ENCODE measurements around the gene LTBP1. TPM values are rescaled to one million over a fixed set of nuclear protein-coding genes. Genes with fewer than 3 reads are reported as not detected.

Gene LTBP1
- total RNA-seq, 5 donors from 2014 or later (not counting 1 experiment from before 2014, with no cell fraction given) = 0.16 to 0.76 (median 0.43) TPM

- POLR2A ChIA-PET = no interaction called here
- 80% methylated on average over 1 of the region's 1 CpG for WGBS (ENCODE audit: insufficient coverage)
- H3K27me3 Mint-ChIP-seq = peaks cover 10 to 18% of the 10 kb centered on the region in 2 donors
- no peak overlapping the region for H3K27ac Mint-ChIP-seq
- H3K4me1 ChIP-seq (ENCODE audit: control insufficient read depth in 1 of 2, extremely low read depth in 1 of 2, insufficient read depth in 2 of 2, low read length in 2 of 2) = no peaks in the 10 kb centered on the region
- H3K27me3 ChIP-seq (replicated peaks in 1 of 2; ENCODE audit: control insufficient read depth in 2 of 2, extremely low read depth in 1 of 2, insufficient read depth in 2 of 2, low read length in 1 of 2) = peaks cover 0 to 2% of the 10 kb centered on the region in 2 experiments
- H3K9me3 Mint-ChIP-seq = no peaks in the 10 kb centered on the region
- H3K36me3 Mint-ChIP-seq = no peaks in the 10 kb centered on the region
- DNase-seq = no peak
- no peak overlapping the region for H3K27ac ChIP-seq (ENCODE audit: low read length)
- H3K9me3 ChIP-seq = no peaks in the 10 kb centered on the region
- H3K36me3 ChIP-seq (ENCODE audit: control insufficient read depth in 2 of 2, extremely low read depth in 1 of 2, insufficient read depth in 1 of 2, low read length in 1 of 2) = no peaks in the 10 kb centered on the region
- CTCF ChIA-PET = no interaction called here
- H3K4me1 Mint-ChIP-seq = no peaks in the 10 kb centered on the region
- H3K4me3 ChIP-seq (ENCODE audit: control insufficient read depth in 1 of 2, extremely low read depth in 1 of 2, low read length in 1 of 2) = no peak overlapping the region
- H3K4me3 Mint-ChIP-seq = no peak overlapping the region
- no peak for ATAC-seq (replicated peaks in 1 of 4)
Observed at GRCh38 chr2:33126552-33126951, 179.8 kb downstream of the LTBP1 start.

- Mint-ChIP-seq H3K4me3 (no peak overlapping the region), H3K27ac (no peak overlapping the region), H3K4me1 (no peaks in the 10 kb centered on the region), H3K27me3 (peaks cover 10 to 18% of the 10 kb centered on the region in 2 donors), H3K9me3 (no peaks in the 10 kb centered on the region), H3K36me3 (no peaks in the 10 kb centered on the region)
- Histone ChIP-seq H3K4me3 (ENCODE audit: control insufficient read depth in 1 of 2, extremely low read depth in 1 of 2, low read length in 1 of 2) (no peak overlapping the region), H3K27ac (ENCODE audit: low read length) (no peak overlapping the region), H3K36me3 (ENCODE audit: control insufficient read depth in 2 of 2, extremely low read depth in 1 of 2, insufficient read depth in 1 of 2, low read length in 1 of 2) (no peaks in the 10 kb centered on the region), H3K27me3 (replicated peaks in 1 of 2; ENCODE audit: control insufficient read depth in 2 of 2, extremely low read depth in 1 of 2, insufficient read depth in 2 of 2, low read length in 1 of 2) (peaks cover 0 to 2% of the 10 kb centered on the region in 2 experiments), H3K4me1 (ENCODE audit: control insufficient read depth in 1 of 2, extremely low read depth in 1 of 2, insufficient read depth in 2 of 2, low read length in 2 of 2) (no peaks in the 10 kb centered on the region), H3K9me3 (no peaks in the 10 kb centered on the region)
- ATAC-seq (replicated peaks in 1 of 4) (no peak), DNase-seq (no peak)
- ChIA-PET CTCF (no interaction called here), POLR2A (no interaction called here)
- no CpG with 5 or more reads among the region's 3 CpGs for WGBS (ENCODE audit: insufficient coverage)
Observed at GRCh38 chr2:33126958-33127357, 180.2 kb downstream of the LTBP1 start.

- no peaks in the 10 kb centered on the region for H3K36me3 ChIP-seq (ENCODE audit: control insufficient read depth in 2 of 2, extremely low read depth in 1 of 2, insufficient read depth in 1 of 2, low read length in 1 of 2)
- Mint-ChIP-seq H3K9me3 (no peaks in the 10 kb centered on the region), H3K4me1 (no peaks in the 10 kb centered on the region), H3K36me3 (no peaks in the 10 kb centered on the region), H3K27me3 (peaks cover 10 to 17% of the 10 kb centered on the region in 2 donors), H3K4me3 (no peak overlapping the region), H3K27ac (no peak overlapping the region)
- ChIA-PET POLR2A (no interaction called here), CTCF (no interaction called here)
- H3K27me3 ChIP-seq (replicated peaks in 1 of 2; ENCODE audit: control insufficient read depth in 2 of 2, extremely low read depth in 1 of 2, insufficient read depth in 2 of 2, low read length in 1 of 2) = no peaks in the 10 kb centered on the region
- no peak overlapping the region for H3K27ac ChIP-seq (ENCODE audit: low read length)
- H3K4me3 ChIP-seq (ENCODE audit: control insufficient read depth in 1 of 2, extremely low read depth in 1 of 2, low read length in 1 of 2) = no peak overlapping the region
- WGBS (ENCODE audit: insufficient coverage) = 96% methylated on average over 3 of the region's 7 CpGs
- ATAC-seq (replicated peaks in 1 of 4) (no peak), DNase-seq (no peak)
- H3K4me1 ChIP-seq (ENCODE audit: control insufficient read depth in 1 of 2, extremely low read depth in 1 of 2, insufficient read depth in 2 of 2, low read length in 2 of 2) = no peaks in the 10 kb centered on the region
- no peaks in the 10 kb centered on the region for H3K9me3 ChIP-seq
Observed at GRCh38 chr2:33129263-33130053, 182.7 kb downstream of the LTBP1 start.

GRCh38 chr2:33130054-33130447 is 183.3 kb downstream of the LTBP1 start:
- Mint-ChIP-seq H3K9me3 (no peaks in the 10 kb centered on the region), H3K27me3 (peaks cover 10 to 11% of the 10 kb centered on the region in 2 donors), H3K27ac (no peak overlapping the region), H3K4me1 (no peaks in the 10 kb centered on the region), H3K36me3 (no peaks in the 10 kb centered on the region), H3K4me3 (no peak overlapping the region)
- H3K27me3 ChIP-seq (replicated peaks in 1 of 2; ENCODE audit: control insufficient read depth in 2 of 2, extremely low read depth in 1 of 2, insufficient read depth in 2 of 2, low read length in 1 of 2) = no peaks in the 10 kb centered on the region
- no peaks in the 10 kb centered on the region for H3K9me3 ChIP-seq
- H3K36me3 ChIP-seq (ENCODE audit: control insufficient read depth in 2 of 2, extremely low read depth in 1 of 2, insufficient read depth in 1 of 2, low read length in 1 of 2) = no peaks in the 10 kb centered on the region
- ATAC-seq (replicated peaks in 1 of 4) (no peak), DNase-seq (no peak)
- ChIA-PET CTCF (no interaction called here), POLR2A (no interaction called here)
- no peaks in the 10 kb centered on the region for H3K4me1 ChIP-seq (ENCODE audit: control insufficient read depth in 1 of 2, extremely low read depth in 1 of 2, insufficient read depth in 2 of 2, low read length in 2 of 2)
- no peak overlapping the region for H3K4me3 ChIP-seq (ENCODE audit: control insufficient read depth in 1 of 2, extremely low read depth in 1 of 2, low read length in 1 of 2)
- no peak overlapping the region for H3K27ac ChIP-seq (ENCODE audit: low read length)
- WGBS (ENCODE audit: insufficient coverage) = no CpG with 5 or more reads among the region's 7 CpGs

GRCh38 chr2:33130544-33130943 is 183.8 kb downstream of the LTBP1 start:
- Mint-ChIP-seq H3K4me3 (no peak overlapping the region), H3K9me3 (no peaks in the 10 kb centered on the region), H3K4me1 (no peaks in the 10 kb centered on the region), H3K36me3 (no peaks in the 10 kb centered on the region), H3K27me3 (peaks cover 7 to 8% of the 10 kb centered on the region in 2 donors), H3K27ac (no peak overlapping the region)
- CTCF ChIA-PET = no interaction called here
- DNase-seq = no peak
- H3K4me3 ChIP-seq (ENCODE audit: control insufficient read depth in 1 of 2, extremely low read depth in 1 of 2, low read length in 1 of 2) = no peak overlapping the region
- 80% methylated on average over 1 of the region's 6 CpGs for WGBS (ENCODE audit: insufficient coverage)
- H3K9me3 ChIP-seq = no peaks in the 10 kb centered on the region
- H3K27me3 ChIP-seq (replicated peaks in 1 of 2; ENCODE audit: control insufficient read depth in 2 of 2, extremely low read depth in 1 of 2, insufficient read depth in 2 of 2, low read length in 1 of 2) = no peaks in the 10 kb centered on the region
- no peaks in the 10 kb centered on the region for H3K36me3 ChIP-seq (ENCODE audit: control insufficient read depth in 2 of 2, extremely low read depth in 1 of 2, insufficient read depth in 1 of 2, low read length in 1 of 2)
- POLR2A ChIA-PET = no interaction called here
- H3K4me1 ChIP-seq (ENCODE audit: control insufficient read depth in 1 of 2, extremely low read depth in 1 of 2, insufficient read depth in 2 of 2, low read length in 2 of 2) = no peaks in the 10 kb centered on the region
- ATAC-seq (replicated peaks in 1 of 4) = no peak
- no peak overlapping the region for H3K27ac ChIP-seq (ENCODE audit: low read length)

GRCh38 chr2:33131111-33131510 is 184.4 kb downstream of the LTBP1 start:
- POLR2A ChIA-PET = no interaction called here

More at GRCh38 chr2:33131111-33131510, 184.4 kb downstream of the LTBP1 start:
- no peaks in the 10 kb centered on the region for H3K4me1 ChIP-seq (ENCODE audit: control insufficient read depth in 1 of 2, extremely low read depth in 1 of 2, insufficient read depth in 2 of 2, low read length in 2 of 2)
- Mint-ChIP-seq H3K36me3 (no peaks in the 10 kb centered on the region), H3K27me3 (peaks cover 7 to 8% of the 10 kb centered on the region in 2 donors), H3K9me3 (no peaks in the 10 kb centered on the region), H3K4me3 (no peak overlapping the region), H3K4me1 (no peaks in the 10 kb centered on the region), H3K27ac (no peak overlapping the region)
- ATAC-seq (replicated peaks in 1 of 4) (no peak), DNase-seq (no peak)
- H3K27me3 ChIP-seq (replicated peaks in 1 of 2; ENCODE audit: control insufficient read depth in 2 of 2, extremely low read depth in 1 of 2, insufficient read depth in 2 of 2, low read length in 1 of 2) = no peaks in the 10 kb centered on the region
- H3K36me3 ChIP-seq (ENCODE audit: control insufficient read depth in 2 of 2, extremely low read depth in 1 of 2, insufficient read depth in 1 of 2, low read length in 1 of 2) = no peaks in the 10 kb centered on the region
- H3K9me3 ChIP-seq = no peaks in the 10 kb centered on the region
- CTCF ChIA-PET = no interaction called here
- 88% methylated on average over 2 of the region's 4 CpGs for WGBS (ENCODE audit: insufficient coverage)
- H3K4me3 ChIP-seq (ENCODE audit: control insufficient read depth in 1 of 2, extremely low read depth in 1 of 2, low read length in 1 of 2) = no peak overlapping the region
- H3K27ac ChIP-seq (ENCODE audit: low read length) = no peak overlapping the region

Data from T-cell (primary cell).